Stomach (tissue), 4 donors: ENCODE measurements around the gene ISG20.

ENCODE experiments used
- CTCF ChIP-seq, 7 experiments: fragments of 450-650 bp in 4 of 7; fragments of 200-600 bp in 3 of 7; sonication (generic) in 3 of 7; IDR thresholded peaks; one replicate each; pipeline ENCODE4 v1.5.1; 2016 to 2019; ENCODE audit warnings: antibody characterized with exemption in 7 of 7, control low read depth in 2 of 7, mild to moderate bottlenecking in 1 of 7
- EP300 ChIP-seq: sonication (generic); formaldehyde crosslinking; IDR thresholded peaks from one replicate; pipeline ENCODE4 v1.6.1; 2017; ENCODE audit warnings: antibody characterized with exemption
- POLR2A ChIP-seq, 4 donors: fragments of 450-650 bp; IDR thresholded peaks; one replicate each; pipeline ENCODE4 v1.6.1; 2016; ENCODE audit warnings: antibody characterized with exemption in 4 of 4, control low read depth in 2 of 4, mild to moderate bottlenecking in 1 of 4, moderate library complexity in 1 of 4
- POLR2AphosphoS5 ChIP-seq, 3 donors: sonication (generic); formaldehyde crosslinking; IDR thresholded peaks; one replicate each; pipeline ENCODE4 v1.6.1; 2016; ENCODE audit warnings: antibody characterized with exemption in 3 of 3

GRCh38 chr15:88681610-88682221 is 42.9 kb downstream of the ISG20 start:
- no peak for TF ChIP-seq CTCF (IDR thresholded peaks at IDR 0.05)
- no peak for TF ChIP-seq POLR2AphosphoS5 (IDR thresholded peaks at IDR 0.05)
- no peak for TF ChIP-seq POLR2A (IDR thresholded peaks at IDR 0.05)
- TF ChIP-seq EP300: no peak
